ENCODE results near the gene ZNF385D. TPM values are rescaled to one million over a fixed set of nuclear protein-coding genes. Genes with fewer than 3 reads are reported as not detected.

ZNF385D gene
- total and polyA plus RNA-seq, 12 donors, result 0.09 to 1.3 (median 0.63) TPM

GRCh38 chr3:21509731-21510470, 241.1 kb downstream of the ZNF385D start:
- H3K36me3 ChIP-seq (replicated peaks in 1 of 2), result no peaks in the 10 kb centered on the region
- no peak overlapping the region for H3K4me3 ChIP-seq
- no peaks in the 10 kb centered on the region for H3K27me3 ChIP-seq
- no peaks in the 10 kb centered on the region for H3K9me3 ChIP-seq (replicated peaks in 1 of 3)
- no peak for DNase-seq
- intact Hi-C loops (cut with DNase I), result no loop called here
- TF ChIP-seq POLR2A (IDR thresholded peaks at IDR 0.05) (no peak), CTCF (IDR thresholded peaks at IDR 0.05) (no peak)
- 45 to 52% (median 48%) methylated on average over 5 of the region's 5 CpGs for WGBS, 4 donors
- H3K4me1 ChIP-seq (replicated peaks in 1 of 2), result no peaks in the 10 kb centered on the region
- H3K27ac ChIP-seq, result no peak overlapping the region

GRCh38 chr3:21508246-21508645, 242.8 kb downstream of the ZNF385D start:
- Histone ChIP-seq H3K4me1 (replicated peaks in 1 of 2) (no peaks in the 10 kb centered on the region), H3K27me3 (no peaks in the 10 kb centered on the region), H3K4me3 (no peak overlapping the region), H3K27ac (no peak overlapping the region), H3K9me3 (replicated peaks in 1 of 3) (no peaks in the 10 kb centered on the region), H3K36me3 (replicated peaks in 1 of 2) (no peaks in the 10 kb centered on the region)
- no peak for TF ChIP-seq POLR2A (IDR thresholded peaks at IDR 0.05)
- no peak for TF ChIP-seq CTCF (IDR thresholded peaks at IDR 0.05)
- intact Hi-C loops (cut with DNase I), result no loop called here
- no peak for DNase-seq

DNA sequence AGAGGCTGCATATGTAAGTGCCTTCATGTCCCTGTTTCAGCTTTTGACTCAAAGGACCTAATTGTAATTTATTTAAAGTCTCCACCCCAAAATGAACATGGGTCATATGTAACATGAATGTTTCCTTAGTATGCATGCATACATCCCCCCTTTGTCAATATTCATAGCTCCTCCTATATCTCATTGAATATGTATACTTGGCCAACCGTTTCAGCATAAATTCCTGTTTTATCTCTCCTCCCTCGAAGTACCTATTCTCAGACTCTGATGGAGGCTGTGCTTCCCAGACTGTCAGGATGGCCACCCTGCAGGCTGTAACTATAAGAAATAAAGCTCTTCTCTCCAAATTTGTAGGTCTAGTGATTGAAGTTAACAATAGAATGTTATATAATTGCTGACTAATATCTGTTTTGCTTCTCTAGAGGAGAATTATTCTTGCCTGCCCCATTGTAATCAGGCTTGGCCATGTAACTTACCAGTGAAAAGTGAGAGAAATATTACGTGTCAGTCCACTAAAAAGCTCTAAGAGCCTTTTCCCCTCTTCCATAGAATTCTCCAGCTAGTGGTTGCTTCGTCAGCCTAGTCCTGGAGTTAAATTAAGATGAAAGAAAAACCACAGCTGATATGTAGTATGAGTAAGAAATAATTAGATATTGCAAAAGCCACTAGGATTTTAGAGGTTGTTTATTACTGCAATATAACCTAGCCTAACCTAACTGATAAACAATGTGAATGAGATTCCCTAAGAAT, 245.1 kb downstream of the ZNF385D start:
- intact Hi-C loops (cut with DNase I), result no loop called here
- H3K27me3 ChIP-seq, result no peaks in the 10 kb centered on the region

More for the DNA sequence above, 245.1 kb downstream of the ZNF385D start:
- Histone ChIP-seq H3K4me3 (no peak overlapping the region), H3K36me3 (replicated peaks in 1 of 2) (no peaks in the 10 kb centered on the region), H3K9me3 (replicated peaks in 1 of 3) (no peaks in the 10 kb centered on the region), H3K27ac (no peak overlapping the region), H3K4me1 (replicated peaks in 1 of 2) (no peaks in the 10 kb centered on the region)
- no peak for DNase-seq
- WGBS, 4 donors, result 56 to 67% (median 57%) methylated on average over 4 of the region's 4 CpGs
- TF ChIP-seq CTCF (IDR thresholded peaks at IDR 0.05) (no peak), POLR2A (IDR thresholded peaks at IDR 0.05) (no peak)
